Fibroblast of mammary gland (primary cell): Measurements from ENCODE around the gene TMPRSS11F.
"Not testable (repeated sequence)": the region's sequence is repeated elsewhere in the genome, so short reads cannot be mapped to it uniquely, and the experiment has no call there.

Experiments used
- DNase-seq: peaks from one replicate; pipeline ENCODE4 v3.0.0-alpha.2; 2010; ENCODE audit warnings: low read depth
- H3K4me3 ChIP-seq: 2 replicates; pipeline ENCODE4 v1.5.1; 2011; ENCODE audit warnings: low read depth, mild to moderate bottlenecking, low read length, moderate library complexity; ENCODE audit not compliant: control insufficient read depth
- CTCF ChIP-seq: conservative IDR thresholded peaks from 2 replicates; pipeline ENCODE4 v1.5.1; 2011; ENCODE audit warnings: low read depth, low read length, inconsistent platforms; ENCODE audit not compliant: control insufficient read depth, insufficient read depth

The TMPRSS11F gene

GRCh38 chr4:68129793-68130192, at the start of gene TMPRSS11F:
Gene TMPRSS11F (minus strand): TSS chr4:68129869. CDS start chr4:68129820, 49 bp downstream.
- no peak within 1 kb of the TSS for H3K4me3 ChIP-seq
- no peak for DNase-seq
- no peak for TF ChIP-seq CTCF

GRCh38 chr4:68176904-68177303, 47.2 kb upstream of the TMPRSS11F start:
- TF ChIP-seq CTCF: no peak
- H3K4me3 ChIP-seq: no peak overlapping the region
- DNase-seq: no peak

GRCh38 chr4:68176500-68176899, 46.8 kb upstream of the TMPRSS11F start:
- H3K4me3 ChIP-seq: no peak overlapping the region
- no peak for TF ChIP-seq CTCF
- no peak for DNase-seq

- DNase-seq: peak; percentile 64
- peak; percentile 71 for TF ChIP-seq CTCF
Measured at GRCh38 chr4:68175562-68176155, 46.0 kb upstream of the TMPRSS11F start.

GRCh38 chr4:68174389-68174788, 44.7 kb upstream of the TMPRSS11F start:
- not testable (repeated sequence) for H3K4me3 ChIP-seq, DNase-seq

More at GRCh38 chr4:68175562-68176155, 46.0 kb upstream of the TMPRSS11F start:
- no peak overlapping the region for H3K4me3 ChIP-seq

- not testable (repeated sequence) for DNase-seq, H3K4me3 ChIP-seq
Measured at GRCh38 chr4:68172147-68172546, 42.5 kb upstream of the TMPRSS11F start.

GRCh38 chr4:68167706-68168105, 38.0 kb upstream of the TMPRSS11F start:
- TF ChIP-seq CTCF: no peak
- DNase-seq: no peak
- H3K4me3 ChIP-seq: no peak overlapping the region

- no peak for TF ChIP-seq CTCF
- no peak for DNase-seq
- no peak overlapping the region for H3K4me3 ChIP-seq
Measured at GRCh38 chr4:68167166-68167565, 37.5 kb upstream of the TMPRSS11F start.
